Measurements from ENCODE around the gene KCNJ16.

The KCNJ16 gene

DNA sequence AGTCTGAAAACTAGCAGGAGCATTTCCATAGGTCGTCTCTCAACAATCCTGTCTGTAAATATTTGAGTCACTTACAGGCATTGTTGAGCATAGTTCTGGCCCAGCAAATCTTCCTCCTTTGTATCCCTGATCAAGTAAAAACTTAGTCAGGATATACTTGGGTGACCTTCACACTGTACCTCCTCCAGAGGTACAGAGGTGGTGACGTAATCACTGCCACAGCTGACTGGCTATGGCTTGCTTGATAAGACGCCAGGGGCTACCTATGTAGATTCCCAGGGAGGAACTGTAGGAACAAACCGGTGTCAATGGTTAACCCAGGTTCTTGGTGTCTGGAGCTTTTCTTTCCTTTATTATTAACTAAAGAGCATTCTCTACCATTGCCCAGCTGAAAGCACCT lies at the start of gene KCNJ16:
Gene KCNJ16, plus strand, starts transcription at position 270 of the 400 bp plus-strand sequence. CDS start 56,863 bp downstream, outside the sequence.
- Histone ChIP-seq H3K4me3 (ENCODE audit: low read depth, low read length) (no peak within 1 kb of the TSS), H3K4me1 (ENCODE audit: control insufficient read depth, insufficient read depth, low read length) (peaks cover 4% of the 10 kb centered on the region; the same call in 1 of the 2 replicates), H3K36me3 (ENCODE audit: control insufficient read depth, insufficient read depth, low read length) (no peaks in the 10 kb centered on the region), H3K9ac (ENCODE audit: low read length) (no peak within 1 kb of the TSS), H3K27ac (ENCODE audit: low read depth, low read length) (no peak within 1 kb of the TSS), H3K27me3 (ENCODE audit: control insufficient read depth, insufficient read depth, low read length) (no peaks in the 10 kb centered on the region), H3K9me3 (ENCODE audit: control insufficient read depth, insufficient read depth, low read depth, low read length) (no peaks in the 10 kb centered on the region)

- Histone ChIP-seq H3K36me3 (ENCODE audit: control insufficient read depth, insufficient read depth, low read length) (no peaks in the 10 kb centered on the region), H3K9ac (ENCODE audit: low read length) (no peak overlapping the region), H3K4me3 (ENCODE audit: low read depth, low read length) (no peak overlapping the region), H3K27me3 (ENCODE audit: control insufficient read depth, insufficient read depth, low read length) (no peaks in the 10 kb centered on the region), H3K4me1 (ENCODE audit: control insufficient read depth, insufficient read depth, low read length) (no peaks in the 10 kb centered on the region), H3K27ac (ENCODE audit: low read depth, low read length) (no peak overlapping the region), H3K9me3 (ENCODE audit: control insufficient read depth, insufficient read depth, low read depth, low read length) (0 out of 2 replicates have a peak, but pooled peaks cover 3% of the 10 kb centered on the region)
Measured at GRCh38 chr17:70028397-70028796, 46.6 kb upstream of the KCNJ16 start.

DNA sequence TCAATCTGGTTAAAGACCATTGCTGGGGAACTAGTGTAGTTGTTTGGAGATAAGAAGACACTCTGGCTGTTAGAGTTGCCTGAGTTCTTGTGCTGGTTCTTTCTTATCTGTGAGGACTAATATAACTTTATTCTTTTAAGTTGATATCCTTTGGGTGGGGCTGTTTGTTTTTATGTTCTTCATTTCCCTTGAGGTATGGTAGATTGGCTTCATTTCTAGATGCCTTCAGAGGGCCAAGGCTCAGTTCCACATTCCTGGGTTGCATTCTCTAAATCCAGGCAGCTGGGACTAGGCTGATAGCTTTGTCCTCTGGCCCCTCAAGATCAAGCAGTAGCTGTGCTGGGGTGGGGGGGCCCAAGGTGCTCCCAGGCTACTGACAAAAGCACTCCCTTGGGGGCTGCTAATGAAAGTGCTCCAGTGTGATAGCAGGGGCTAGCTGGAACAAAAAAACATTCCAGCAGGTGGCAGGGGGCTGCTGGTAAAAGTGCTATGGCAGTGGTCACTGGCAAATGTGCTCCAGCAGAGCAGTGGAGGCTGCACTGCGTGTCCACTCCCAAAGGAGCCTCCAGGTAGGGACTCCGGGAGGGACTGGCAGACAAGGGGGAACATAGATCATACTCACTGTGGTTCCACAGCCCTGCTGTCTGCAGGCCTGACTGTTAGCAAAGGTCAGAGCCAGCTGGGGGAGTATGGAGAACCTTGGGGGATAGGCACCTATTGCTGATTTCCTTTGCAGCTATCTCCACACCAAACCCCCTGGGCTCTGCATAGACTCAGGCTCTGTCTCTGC lies 45.9 kb upstream of the KCNJ16 start:
- Histone ChIP-seq H3K4me1 (ENCODE audit: control insufficient read depth, insufficient read depth, low read length) (no peaks in the 10 kb centered on the region), H3K36me3 (ENCODE audit: control insufficient read depth, insufficient read depth, low read length) (no peaks in the 10 kb centered on the region), H3K9ac (ENCODE audit: low read length) (no peak overlapping the region), H3K4me3 (ENCODE audit: low read depth, low read length) (no peak overlapping the region), H3K27ac (ENCODE audit: low read depth, low read length) (no peak overlapping the region), H3K9me3 (ENCODE audit: control insufficient read depth, insufficient read depth, low read depth, low read length) (0 out of 2 replicates have a peak, but pooled peaks cover 3% of the 10 kb centered on the region), H3K27me3 (ENCODE audit: control insufficient read depth, insufficient read depth, low read length) (no peaks in the 10 kb centered on the region)

GRCh38 chr17:70030371-70030770 lies 44.7 kb upstream of the KCNJ16 start:
- Histone ChIP-seq H3K4me1 (ENCODE audit: control insufficient read depth, insufficient read depth, low read length) (no peaks in the 10 kb centered on the region), H3K27ac (ENCODE audit: low read depth, low read length) (no peak overlapping the region), H3K9ac (ENCODE audit: low read length) (no peak overlapping the region), H3K4me3 (ENCODE audit: low read depth, low read length) (no peak overlapping the region), H3K36me3 (ENCODE audit: control insufficient read depth, insufficient read depth, low read length) (no peaks in the 10 kb centered on the region), H3K9me3 (ENCODE audit: control insufficient read depth, insufficient read depth, low read depth, low read length) (0 out of 2 replicates have a peak, but pooled peaks cover 3% of the 10 kb centered on the region), H3K27me3 (ENCODE audit: control insufficient read depth, insufficient read depth, low read length) (no peaks in the 10 kb centered on the region)

- no peaks in the 10 kb centered on the region for H3K4me1 ChIP-seq (ENCODE audit: control insufficient read depth, insufficient read depth, low read length)
- no peaks in the 10 kb centered on the region for H3K27me3 ChIP-seq (ENCODE audit: control insufficient read depth, insufficient read depth, low read length)
- no peaks in the 10 kb centered on the region for H3K36me3 ChIP-seq (ENCODE audit: control insufficient read depth, insufficient read depth, low read length)
- H3K27ac ChIP-seq (ENCODE audit: low read depth, low read length) = no peak overlapping the region
- no peak overlapping the region for H3K9ac ChIP-seq (ENCODE audit: low read length)
- 0 out of 2 replicates have a peak, but pooled peaks cover 3% of the 10 kb centered on the region for H3K9me3 ChIP-seq (ENCODE audit: control insufficient read depth, insufficient read depth, low read depth, low read length)
- H3K4me3 ChIP-seq (ENCODE audit: low read depth, low read length) = no peak overlapping the region
Measured at GRCh38 chr17:70031341-70031740, 43.7 kb upstream of the KCNJ16 start.

- no peak overlapping the region for H3K4me3 ChIP-seq (ENCODE audit: low read depth, low read length)
- H3K9me3 ChIP-seq (ENCODE audit: control insufficient read depth, insufficient read depth, low read depth, low read length) = 0 out of 2 replicates have a peak, but pooled peaks cover 3% of the 10 kb centered on the region
- H3K36me3 ChIP-seq (ENCODE audit: control insufficient read depth, insufficient read depth, low read length) = no peaks in the 10 kb centered on the region
- no peaks in the 10 kb centered on the region for H3K4me1 ChIP-seq (ENCODE audit: control insufficient read depth, insufficient read depth, low read length)
- no peak overlapping the region for H3K9ac ChIP-seq (ENCODE audit: low read length)
- no peaks in the 10 kb centered on the region for H3K27me3 ChIP-seq (ENCODE audit: control insufficient read depth, insufficient read depth, low read length)
- no peak overlapping the region for H3K27ac ChIP-seq (ENCODE audit: low read depth, low read length)
Measured at GRCh38 chr17:70033165-70033564, 41.9 kb upstream of the KCNJ16 start.

GRCh38 chr17:70034158-70034557 lies 40.9 kb upstream of the KCNJ16 start:
- Histone ChIP-seq H3K9me3 (ENCODE audit: control insufficient read depth, insufficient read depth, low read depth, low read length) (0 out of 2 replicates have a peak, but pooled peaks cover 3% of the 10 kb centered on the region), H3K4me3 (ENCODE audit: low read depth, low read length) (no peak overlapping the region), H3K27me3 (ENCODE audit: control insufficient read depth, insufficient read depth, low read length) (no peaks in the 10 kb centered on the region), H3K9ac (ENCODE audit: low read length) (no peak overlapping the region), H3K27ac (ENCODE audit: low read depth, low read length) (no peak overlapping the region), H3K4me1 (ENCODE audit: control insufficient read depth, insufficient read depth, low read length) (no peaks in the 10 kb centered on the region), H3K36me3 (ENCODE audit: control insufficient read depth, insufficient read depth, low read length) (no peaks in the 10 kb centered on the region)

DNA sequence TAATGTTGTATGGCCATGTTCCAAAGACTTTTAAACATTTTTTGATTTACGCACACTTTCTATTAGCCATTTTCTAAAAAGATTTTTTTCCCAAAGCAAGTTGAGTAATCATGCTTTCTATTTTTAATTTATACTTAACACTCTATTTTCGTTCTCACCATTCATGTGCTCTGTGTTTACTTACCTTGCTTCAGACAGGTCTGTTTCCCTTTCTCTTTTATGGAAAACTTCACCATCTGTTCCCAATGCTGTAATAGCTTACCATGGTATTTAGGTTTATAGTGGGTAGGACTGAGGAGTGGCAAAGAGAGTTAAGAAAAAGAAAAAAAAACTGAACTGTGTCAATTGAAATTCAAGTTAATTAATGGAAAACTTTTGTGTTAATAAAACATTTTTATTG lies 37.5 kb upstream of the KCNJ16 start:
- H3K27me3 ChIP-seq (ENCODE audit: control insufficient read depth, insufficient read depth, low read length) = no peaks in the 10 kb centered on the region
- H3K27ac ChIP-seq (ENCODE audit: low read depth, low read length) = no peak overlapping the region
- H3K4me3 ChIP-seq (ENCODE audit: low read depth, low read length) = no peak overlapping the region
- no peak overlapping the region for H3K9ac ChIP-seq (ENCODE audit: low read length)
- H3K4me1 ChIP-seq (ENCODE audit: control insufficient read depth, insufficient read depth, low read length) = no peaks in the 10 kb centered on the region
- H3K9me3 ChIP-seq (ENCODE audit: control insufficient read depth, insufficient read depth, low read depth, low read length) = 0 out of 2 replicates have a peak, but pooled peaks cover 2% of the 10 kb centered on the region
- H3K36me3 ChIP-seq (ENCODE audit: control insufficient read depth, insufficient read depth, low read length) = no peaks in the 10 kb centered on the region

GRCh38 chr17:70040336-70040735 lies 34.7 kb upstream of the KCNJ16 start:
- H3K4me1 ChIP-seq (ENCODE audit: control insufficient read depth, insufficient read depth, low read length) = no peaks in the 10 kb centered on the region
- H3K27me3 ChIP-seq (ENCODE audit: control insufficient read depth, insufficient read depth, low read length) = no peaks in the 10 kb centered on the region
- H3K9ac ChIP-seq (ENCODE audit: low read length) = no peak overlapping the region
- no peak overlapping the region for H3K27ac ChIP-seq (ENCODE audit: low read depth, low read length)
- no peaks in the 10 kb centered on the region for H3K36me3 ChIP-seq (ENCODE audit: control insufficient read depth, insufficient read depth, low read length)
- no peaks in the 10 kb centered on the region for H3K9me3 ChIP-seq (ENCODE audit: control insufficient read depth, insufficient read depth, low read depth, low read length)
- H3K4me3 ChIP-seq (ENCODE audit: low read depth, low read length) = no peak overlapping the region

DNA sequence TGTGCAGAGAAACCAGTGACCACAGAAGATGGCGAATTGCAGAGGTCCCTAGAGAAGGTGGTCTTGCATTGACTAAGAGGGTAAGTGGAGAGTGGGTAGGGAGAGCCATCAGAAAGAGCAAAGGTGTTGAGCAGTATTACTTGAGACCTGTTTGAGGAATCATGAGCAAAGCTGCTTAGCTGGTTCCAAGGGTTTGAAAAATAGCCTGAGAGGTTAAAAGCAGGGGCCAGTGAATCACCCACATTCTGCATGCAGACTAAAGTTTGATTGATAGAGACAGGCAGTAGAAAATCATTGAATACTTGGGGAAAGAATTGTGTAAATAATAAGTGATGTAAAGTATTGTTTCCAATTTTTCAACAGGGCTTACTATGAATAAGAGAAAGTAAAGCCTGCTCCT lies 34.0 kb upstream of the KCNJ16 start:
- Histone ChIP-seq H3K9ac (ENCODE audit: low read length) (no peak overlapping the region), H3K9me3 (ENCODE audit: control insufficient read depth, insufficient read depth, low read depth, low read length) (no peaks in the 10 kb centered on the region), H3K27me3 (ENCODE audit: control insufficient read depth, insufficient read depth, low read length) (no peaks in the 10 kb centered on the region), H3K4me1 (ENCODE audit: control insufficient read depth, insufficient read depth, low read length) (no peaks in the 10 kb centered on the region), H3K36me3 (ENCODE audit: control insufficient read depth, insufficient read depth, low read length) (no peaks in the 10 kb centered on the region), H3K27ac (ENCODE audit: low read depth, low read length) (no peak overlapping the region), H3K4me3 (ENCODE audit: low read depth, low read length) (no peak overlapping the region)

GRCh38 chr17:70041540-70041939 lies 33.5 kb upstream of the KCNJ16 start:
- no peaks in the 10 kb centered on the region for H3K27me3 ChIP-seq (ENCODE audit: control insufficient read depth, insufficient read depth, low read length)
- H3K27ac ChIP-seq (ENCODE audit: low read depth, low read length) = no peak overlapping the region
- no peaks in the 10 kb centered on the region for H3K36me3 ChIP-seq (ENCODE audit: control insufficient read depth, insufficient read depth, low read length)
- H3K9me3 ChIP-seq (ENCODE audit: control insufficient read depth, insufficient read depth, low read depth, low read length) = no peaks in the 10 kb centered on the region
- no peak overlapping the region for H3K4me3 ChIP-seq (ENCODE audit: low read depth, low read length)
- H3K4me1 ChIP-seq (ENCODE audit: control insufficient read depth, insufficient read depth, low read length) = no peaks in the 10 kb centered on the region
- H3K9ac ChIP-seq (ENCODE audit: low read length) = no peak overlapping the region
